Posterior cingulate gyrus (tissue), 11 donors: Measurements from ENCODE around the gene C4orf46.
"Not testable (repeated sequence)": the region's sequence is repeated elsewhere in the genome, so short reads cannot be mapped to it uniquely, and the experiment has no call there.

ENCODE experiments used
- DNase-seq, 10 donors: peaks; one replicate each; pipeline versions ENCODE4 v3.0.0 to v3.0.0-alpha.2; 2020 to 2021; ENCODE audit warnings: mixed read lengths in 3 of 10
- intact Hi-C: fragments of 100-400 bp; cut with DNase I; formaldehyde crosslinking; loops from one replicate; pipeline ENCODE4 v1.15.1; 2023

The C4orf46 gene

GRCh38 chr4:158671665-158671914, at the start of gene C4orf46:
C4orf46 (minus strand) TSS chr4:158671887; CDS start chr4:158671801, 86 bp downstream.
- intact Hi-C loops = no loop called here
- DNase-seq = no peak

- no peak for DNase-seq
- intact Hi-C loops = no loop called here
Observed at GRCh38 chr4:158715802-158716201, 44.1 kb upstream of the C4orf46 start.

- no peak for DNase-seq
- intact Hi-C loops = no loop called here
Observed at GRCh38 chr4:158714937-158715336, 43.2 kb upstream of the C4orf46 start.

- intact Hi-C loops, DNase-seq: not testable (repeated sequence)
Observed at GRCh38 chr4:158712622-158713021, 40.9 kb upstream of the C4orf46 start.

GRCh38 chr4:158710814-158711213, 39.1 kb upstream of the C4orf46 start:
- DNase-seq = no peak
- intact Hi-C loops = no loop called here

DNA sequence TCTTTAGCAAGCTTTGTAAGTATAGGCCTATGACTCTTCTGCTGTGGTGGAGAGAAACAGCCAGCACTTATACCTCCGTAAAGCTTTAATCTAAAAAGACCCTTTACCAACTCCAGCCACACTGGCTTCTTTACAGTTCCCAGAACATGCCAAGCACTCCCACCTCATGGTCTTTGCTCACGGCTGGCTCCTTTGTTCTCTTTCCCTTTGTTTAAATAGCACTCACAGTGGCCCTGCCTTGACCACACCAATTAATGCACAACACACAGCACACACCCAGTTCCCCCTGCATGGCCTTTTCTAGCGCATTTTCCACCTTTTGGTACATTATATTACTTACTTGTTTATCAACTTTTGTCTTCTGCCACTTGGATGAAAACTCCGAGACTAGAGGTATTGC, 32.6 kb upstream of the C4orf46 start:
- no peak for DNase-seq
- intact Hi-C loops = no loop called here

DNA sequence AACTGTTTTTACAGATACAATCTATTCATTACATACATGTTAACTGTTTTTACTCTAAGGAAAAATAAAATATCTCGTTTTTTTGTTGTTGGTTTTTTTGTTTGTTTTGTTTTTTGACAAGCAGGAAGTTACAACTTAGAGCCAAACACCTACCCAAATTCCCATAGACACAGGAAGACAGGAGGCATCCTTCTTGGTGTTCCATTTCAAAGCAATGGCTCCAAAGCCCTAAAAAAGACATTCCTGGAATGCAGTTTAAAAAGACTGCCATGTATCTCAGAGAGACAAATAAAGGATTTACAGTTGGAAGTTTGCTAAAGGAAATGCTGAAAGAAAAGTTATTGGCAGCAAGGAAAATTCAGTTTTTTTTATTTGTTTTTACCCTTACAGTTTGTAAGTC, 17.1 kb upstream of the C4orf46 start:
- intact Hi-C loops = no loop called here
- no peak for DNase-seq

DNA sequence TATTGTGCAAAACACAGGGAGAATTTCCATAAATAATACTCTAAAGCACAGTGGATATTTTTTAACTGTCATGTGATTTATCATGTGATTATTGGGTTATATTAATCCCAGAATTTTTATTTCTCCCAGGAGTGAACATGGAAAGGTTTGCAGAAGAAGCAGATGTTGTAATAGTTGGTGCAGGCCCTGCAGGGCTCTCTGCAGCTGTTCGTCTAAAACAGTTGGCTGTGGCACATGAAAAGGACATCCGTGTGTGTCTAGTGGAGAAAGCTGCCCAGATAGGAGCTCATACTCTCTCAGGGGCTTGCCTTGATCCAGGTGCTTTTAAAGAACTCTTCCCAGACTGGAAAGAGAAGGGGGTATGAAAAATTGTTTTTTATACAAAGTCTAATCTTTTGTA, 10.4 kb upstream of the C4orf46 start:
- DNase-seq = no peak

GRCh38 chr4:158681629-158682028, 9.9 kb upstream of the C4orf46 start:
- intact Hi-C loops = no loop called here

More for the DNA sequence above, 10.4 kb upstream of the C4orf46 start:
- intact Hi-C loops = no loop called here

GRCh38 chr4:158678767-158679166, 7.1 kb upstream of the C4orf46 start:
- intact Hi-C loops = no loop called here

More at GRCh38 chr4:158681629-158682028, 9.9 kb upstream of the C4orf46 start:
- DNase-seq = no peak

GRCh38 chr4:158676076-158676475, 4.4 kb upstream of the C4orf46 start:
- no peak for DNase-seq
- intact Hi-C loops = no loop called here

More at GRCh38 chr4:158678767-158679166, 7.1 kb upstream of the C4orf46 start:
- no peak for DNase-seq

DNA sequence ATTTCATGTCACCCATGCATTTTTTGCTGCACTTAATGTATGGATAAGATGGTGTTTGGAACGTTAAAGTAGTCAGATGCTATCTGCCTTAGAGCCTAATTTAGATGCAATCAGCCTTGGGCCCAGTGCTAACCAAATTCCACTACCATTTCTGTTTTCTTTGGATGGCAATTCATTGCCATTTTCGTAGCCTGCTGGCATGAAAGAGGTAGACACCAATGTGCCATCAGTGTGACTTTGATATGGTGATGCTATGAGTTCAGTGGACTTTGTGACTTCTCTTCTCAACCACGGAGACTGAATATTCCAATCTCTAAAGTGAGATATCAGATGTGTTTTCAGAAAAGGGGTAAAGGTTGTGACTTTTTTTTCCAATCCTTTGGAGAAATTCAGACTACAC, 1.9 kb upstream of the C4orf46 start:
- intact Hi-C loops = loop anchor here (2.0 kb wide), 1 partner anchor 49 kb away; the partner anchor contains the start of gene PPID
- no peak for DNase-seq

DNA sequence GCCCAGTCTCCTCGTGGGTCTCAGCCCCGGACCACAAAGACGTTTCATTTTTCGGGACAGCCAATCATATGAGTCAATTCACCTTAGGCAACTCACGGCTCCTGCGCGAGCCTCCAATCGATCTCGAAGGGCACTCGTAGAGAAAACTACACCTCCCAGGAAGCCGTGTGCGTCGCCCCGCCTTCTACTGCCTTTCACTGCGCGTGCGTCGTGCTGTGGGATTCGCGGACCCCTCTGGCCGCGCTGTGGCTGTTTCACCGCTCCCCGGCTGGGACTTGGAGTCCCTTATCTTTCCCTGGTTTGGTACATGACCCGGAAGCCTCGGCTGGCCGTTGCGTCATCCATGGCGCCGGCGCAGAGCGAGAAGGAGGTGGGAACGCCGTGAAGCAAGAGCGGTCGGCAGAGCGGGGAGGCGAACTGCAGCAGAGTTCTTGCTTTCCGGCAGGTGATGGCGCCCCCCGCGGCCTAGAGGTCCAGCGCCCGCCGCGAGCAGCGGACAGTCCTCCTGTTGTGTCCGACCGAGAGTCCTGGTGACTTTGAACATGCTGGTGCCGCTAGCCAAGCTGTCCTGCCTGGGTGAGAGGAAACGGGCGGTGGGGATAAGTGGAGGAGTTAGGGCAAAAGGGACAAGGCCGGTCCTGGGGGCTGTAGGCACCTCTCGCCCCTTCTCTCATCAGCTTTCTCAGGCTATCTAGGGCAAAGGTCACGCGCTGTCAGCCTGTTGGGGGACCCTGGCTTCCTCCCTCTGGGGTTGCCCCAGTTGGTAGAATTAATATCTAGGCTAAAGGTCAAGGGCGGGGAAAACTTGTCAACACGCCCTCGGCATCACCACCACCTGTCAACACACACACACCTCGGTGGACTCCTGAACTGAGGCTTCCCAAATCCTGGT, 474 bp upstream of the C4orf46 start, which contains the start of gene ETFDH:
Gene ETFDH, plus strand, starts transcription at position 382 of the 892 bp plus-strand sequence. Its CDS starts 161 bp downstream, at position 543.
- DNase-seq = peak; percentile 98 to 100 (median 99)
- intact Hi-C loops = loop anchor here (2.0 kb wide), 1 partner anchor 51 kb away; the partner anchor contains the start of gene PPID

DNA sequence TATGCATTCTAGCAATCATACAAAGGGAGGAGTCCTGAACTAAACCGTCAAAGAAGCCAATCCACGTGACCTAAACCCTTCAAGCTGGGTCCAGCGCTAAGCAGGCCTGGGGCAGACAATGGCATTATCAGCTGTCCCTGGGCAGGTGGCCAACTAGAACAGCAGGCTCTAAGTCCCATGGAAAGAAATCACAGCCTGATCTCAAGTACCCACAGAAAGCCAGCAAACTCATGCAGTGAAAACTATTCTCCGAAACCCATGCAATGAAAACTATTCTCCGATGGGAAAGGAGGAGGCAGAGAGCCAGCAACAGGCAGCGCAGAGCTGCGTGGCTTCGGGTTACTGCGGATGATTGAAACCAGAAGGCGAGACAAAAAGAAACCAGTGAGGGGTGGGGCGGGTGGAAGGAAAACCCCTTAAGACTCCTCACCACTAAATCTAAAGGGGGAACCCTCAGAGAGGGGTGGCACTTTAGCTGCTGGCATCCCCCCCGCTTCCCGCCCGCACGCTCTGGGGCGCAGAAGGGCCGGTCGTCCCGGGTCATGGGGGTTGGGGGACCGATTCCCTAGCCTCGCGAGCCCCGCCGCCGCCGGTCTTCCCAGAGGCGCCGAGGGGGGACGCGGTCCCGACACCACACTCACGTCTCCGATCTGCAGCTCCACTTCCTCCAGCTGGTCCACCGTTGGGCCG, 567 bp downstream of the C4orf46 start:
- intact Hi-C loops = no loop called here
- peak in 8 of 10 donors; percentile 17 to 92 (median 58) for DNase-seq

GRCh38 chr4:158669310-158669709, 2.4 kb downstream of the C4orf46 start:
- DNase-seq = no peak
- intact Hi-C loops = no loop called here

DNA sequence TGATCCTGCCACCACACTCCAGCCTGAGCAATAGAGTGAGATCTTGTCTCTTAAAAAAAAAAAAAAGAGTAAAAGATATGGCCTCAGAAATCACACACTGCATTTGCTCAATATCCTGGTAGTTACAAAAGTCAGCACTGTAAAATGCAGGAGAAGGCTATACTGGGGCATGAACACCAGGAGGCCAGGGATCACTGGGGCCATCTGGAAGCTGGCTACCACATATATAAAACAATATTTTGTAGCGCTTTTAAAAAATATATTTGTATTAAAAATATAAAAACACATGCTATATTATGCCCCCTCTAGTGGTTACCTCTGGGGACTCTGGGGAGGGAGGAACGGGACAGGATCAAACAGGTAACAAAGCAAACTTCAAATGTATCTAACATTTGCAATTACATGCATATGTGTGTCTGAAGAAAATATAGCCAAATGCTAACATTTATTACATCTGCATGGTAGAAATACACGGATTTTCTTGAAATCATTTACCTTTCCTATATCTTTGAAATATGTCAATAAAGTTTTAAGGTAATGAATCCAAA, 4.0 kb downstream of the C4orf46 start:
- intact Hi-C loops = no loop called here
- DNase-seq = no peak

DNA sequence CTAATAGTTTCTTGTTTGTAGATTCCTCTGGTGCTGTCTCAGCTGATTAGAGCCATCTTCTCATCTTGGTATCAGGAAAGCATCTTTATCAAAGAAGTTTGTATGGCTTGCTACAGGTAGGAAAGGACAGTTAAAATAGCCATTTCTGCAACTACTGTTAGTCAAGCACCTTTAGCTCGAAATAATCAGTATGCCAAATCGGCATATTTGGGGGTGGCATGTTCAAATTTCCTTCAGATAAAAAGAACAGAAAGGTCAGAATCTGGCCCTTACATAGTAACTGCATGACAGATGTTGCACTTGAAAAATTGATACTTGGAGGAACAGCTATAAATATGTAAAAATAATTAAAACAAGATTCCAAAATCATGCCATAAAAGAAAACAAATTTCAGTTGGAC, 4.8 kb downstream of the C4orf46 start:
- intact Hi-C loops = no loop called here
- no peak for DNase-seq

DNA sequence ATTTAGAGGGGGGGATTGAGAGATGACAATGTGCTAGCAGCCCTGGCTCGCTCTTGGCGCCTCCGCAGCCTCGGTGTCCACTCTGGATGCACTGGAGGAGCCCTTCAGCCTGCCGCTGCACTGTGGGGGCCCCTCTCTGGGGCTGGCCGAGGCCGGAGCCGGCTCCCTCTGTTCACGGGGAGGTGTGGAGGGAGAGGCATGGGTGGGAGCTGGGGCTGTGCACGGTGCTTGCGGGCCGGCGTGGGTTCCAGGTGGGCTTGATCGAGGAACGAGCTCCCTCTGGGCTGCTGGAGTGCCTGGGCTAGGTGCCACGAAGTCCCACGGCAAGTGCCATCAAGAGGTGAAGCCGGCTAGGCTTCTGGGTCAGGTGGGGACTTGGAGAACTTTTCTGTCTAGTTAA, 6.9 kb downstream of the C4orf46 start:
- peak in 2 of 10 donors; percentile 58 to 68 for DNase-seq
- intact Hi-C loops = no loop called here

GRCh38 chr4:158663707-158664625, 7.7 kb downstream of the C4orf46 start:
- DNase-seq, intact Hi-C loops: not testable (repeated sequence)

GRCh38 chr4:158663255-158663654, 8.4 kb downstream of the C4orf46 start:
- intact Hi-C loops = not testable (repeated sequence)

More at GRCh38 chr4:158663255-158663654, 8.4 kb downstream of the C4orf46 start:
- not testable (repeated sequence) for DNase-seq
